GM13976 (cell line): ENCODE data around the gene GRID1.

Source experiments
- DNase-seq: peaks from one replicate; pipeline ENCODE4 v3.0.0; 2012; ENCODE audit warnings: low spot score
- in situ Hi-C: fragments of 300-500 bp; cut with MboI; formaldehyde crosslinking; loops from one replicate; pipeline ENCODE4 v1.12.0; 2022; ENCODE audit warnings: low sequenced_read_pairs, mixed read lengths, inconsistent platforms; ENCODE audit not compliant: unreplicated experiment
- TF ChIP-seq, protein P1 (sequence below): IDR thresholded peaks from 2 replicates; pipeline ENCODE4 v1.5.1; 2012; ENCODE audit warnings: borderline replicate concordance, mild to moderate bottlenecking; ENCODE audit not compliant: insufficient read depth; ENCODE audit errors: extremely low read depth, missing control alignments, control extremely low read depth

Gene GRID1

GRCh38 chr10:85983051-85983450 lies 383.5 kb downstream of the GRID1 start:
- in situ Hi-C loops: no loop called here
- DNase-seq: no peak
- TF ChIP-seq, protein P1, sequence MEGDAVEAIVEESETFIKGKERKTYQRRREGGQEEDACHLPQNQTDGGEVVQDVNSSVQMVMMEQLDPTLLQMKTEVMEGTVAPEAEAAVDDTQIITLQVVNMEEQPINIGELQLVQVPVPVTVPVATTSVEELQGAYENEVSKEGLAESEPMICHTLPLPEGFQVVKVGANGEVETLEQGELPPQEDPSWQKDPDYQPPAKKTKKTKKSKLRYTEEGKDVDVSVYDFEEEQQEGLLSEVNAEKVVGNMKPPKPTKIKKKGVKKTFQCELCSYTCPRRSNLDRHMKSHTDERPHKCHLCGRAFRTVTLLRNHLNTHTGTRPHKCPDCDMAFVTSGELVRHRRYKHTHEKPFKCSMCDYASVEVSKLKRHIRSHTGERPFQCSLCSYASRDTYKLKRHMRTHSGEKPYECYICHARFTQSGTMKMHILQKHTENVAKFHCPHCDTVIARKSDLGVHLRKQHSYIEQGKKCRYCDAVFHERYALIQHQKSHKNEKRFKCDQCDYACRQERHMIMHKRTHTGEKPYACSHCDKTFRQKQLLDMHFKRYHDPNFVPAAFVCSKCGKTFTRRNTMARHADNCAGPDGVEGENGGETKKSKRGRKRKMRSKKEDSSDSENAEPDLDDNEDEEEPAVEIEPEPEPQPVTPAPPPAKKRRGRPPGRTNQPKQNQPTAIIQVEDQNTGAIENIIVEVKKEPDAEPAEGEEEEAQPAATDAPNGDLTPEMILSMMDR: no peak

DNA sequence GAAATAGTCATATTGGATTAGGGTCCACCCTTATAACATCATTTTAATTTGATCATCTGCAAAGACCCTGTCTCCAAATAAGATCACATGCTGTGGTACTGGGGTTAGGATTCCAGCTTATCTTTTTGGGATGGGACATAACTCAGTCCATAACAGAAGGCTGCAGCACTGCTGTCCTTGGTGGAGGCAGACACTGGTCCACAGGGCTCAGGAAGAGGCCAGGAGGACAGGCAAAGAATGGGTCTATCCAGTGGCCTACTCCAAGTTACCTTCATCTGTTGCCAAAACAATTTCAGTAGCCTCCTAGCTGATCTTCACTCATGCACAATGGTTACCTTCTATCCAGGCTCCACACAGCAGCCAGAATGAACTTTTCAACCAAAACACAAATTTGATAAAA lies 387.0 kb downstream of the GRID1 start:
- DNase-seq: no peak
- TF ChIP-seq, protein P1: no peak
- in situ Hi-C loops: no loop called here

GRCh38 chr10:85978566-85979358 lies 387.8 kb downstream of the GRID1 start:
- in situ Hi-C loops: no loop called here
- DNase-seq: no peak
- TF ChIP-seq, protein P1: no peak

DNA sequence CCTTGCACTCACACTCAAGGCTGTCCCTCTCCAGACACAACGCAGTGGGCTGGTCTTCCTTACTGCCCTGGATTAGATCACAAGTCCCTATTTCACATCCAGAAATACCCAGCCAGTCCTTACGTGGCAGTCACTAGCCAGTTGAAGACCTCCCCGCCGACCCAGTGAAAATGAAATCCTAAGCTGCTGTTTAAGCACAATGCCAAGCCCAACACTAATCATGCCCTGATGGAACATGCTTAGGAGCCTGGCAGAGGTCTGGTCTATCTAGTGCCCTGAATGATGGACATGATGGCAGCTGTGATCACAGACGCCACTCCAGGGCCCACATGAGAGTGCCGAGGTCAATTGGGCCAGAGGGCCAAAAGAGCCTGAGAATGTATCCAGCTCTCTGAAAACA lies 389.0 kb downstream of the GRID1 start:
- no peak for DNase-seq
- in situ Hi-C loops: no loop called here
- TF ChIP-seq, protein P1: no peak

DNA sequence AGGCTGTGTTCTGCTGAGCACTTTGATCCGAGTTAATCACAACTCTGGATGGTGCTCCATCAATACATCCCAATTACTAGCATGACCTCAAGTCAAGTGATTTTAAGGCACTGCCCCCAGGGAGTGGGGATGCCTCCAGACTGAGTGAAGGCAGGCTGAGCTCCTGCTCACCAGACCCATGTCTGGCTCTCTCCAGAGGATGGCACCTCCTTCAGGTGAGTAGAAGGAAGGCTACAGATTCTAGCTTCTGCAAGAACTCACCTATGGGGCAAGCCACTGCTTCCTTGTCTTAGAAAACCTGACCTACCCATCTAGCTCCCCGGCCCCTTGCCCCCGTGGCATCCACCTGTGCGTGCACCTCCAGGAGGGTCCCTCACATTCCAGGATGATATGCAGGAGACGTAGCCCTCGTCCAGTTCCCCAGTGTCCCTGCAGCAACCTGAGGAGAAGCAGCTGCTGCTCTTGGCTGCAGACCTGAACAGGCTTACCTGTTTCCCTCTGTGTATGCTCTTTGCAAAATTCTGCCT lies 390.3 kb downstream of the GRID1 start:
- no peak for DNase-seq
- in situ Hi-C loops: no loop called here
- TF ChIP-seq, protein P1: no peak

GRCh38 chr10:85971494-85971893 lies 395.1 kb downstream of the GRID1 start:
- DNase-seq: no peak
- TF ChIP-seq, protein P1: no peak
- in situ Hi-C loops: no loop called here

DNA sequence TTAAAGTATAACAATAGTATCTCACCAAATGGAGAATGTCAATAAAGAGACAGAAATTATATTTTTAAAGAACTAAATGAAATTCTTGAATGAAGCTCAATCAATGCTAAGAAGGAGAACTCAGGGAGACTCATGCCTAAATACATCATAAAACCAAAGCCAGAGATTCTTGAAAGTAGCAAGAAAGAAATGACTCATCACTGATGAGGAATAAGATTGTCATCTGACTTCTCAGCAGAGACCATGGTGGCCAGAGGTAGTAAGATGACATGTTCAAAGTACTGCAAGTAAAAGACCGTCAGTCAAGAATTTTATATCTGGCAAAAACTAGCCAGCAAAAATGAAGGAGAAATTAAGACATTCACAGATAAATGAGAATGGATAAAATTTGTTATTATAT lies 399.0 kb downstream of the GRID1 start:
- in situ Hi-C loops: no loop called here
- TF ChIP-seq, protein P1: no peak
- DNase-seq: no peak
